SU-DHL-6 (cell line): ENCODE measurements around the gene FBXO10.

Experiments
- EZH2phosphoT487 ChIP-seq: fragments of 200-600 bp; sonication (generic), shearing (Covaris generic); conservative IDR thresholded peaks from 2 replicates; pipeline ENCODE4 v1.6.1; 2018; ENCODE audit warnings: mild to moderate bottlenecking, antibody characterized with exemption, low read length, moderate library complexity, mixed read lengths
- TF ChIP-seq, protein P1 (sequence below): fragments of 200-600 bp; sonication (generic); IDR thresholded peaks from one replicate; pipeline ENCODE4 v1.5.1; 2017; ENCODE audit warnings: antibody characterized with exemption, mild to moderate bottlenecking, low read length, moderate library complexity; ENCODE audit not compliant: insufficient read depth, poor library complexity, severe bottlenecking

GRCh38 chr9:37504605-37505004, 71.6 kb downstream of the FBXO10 start:
- TF ChIP-seq, protein P1, sequence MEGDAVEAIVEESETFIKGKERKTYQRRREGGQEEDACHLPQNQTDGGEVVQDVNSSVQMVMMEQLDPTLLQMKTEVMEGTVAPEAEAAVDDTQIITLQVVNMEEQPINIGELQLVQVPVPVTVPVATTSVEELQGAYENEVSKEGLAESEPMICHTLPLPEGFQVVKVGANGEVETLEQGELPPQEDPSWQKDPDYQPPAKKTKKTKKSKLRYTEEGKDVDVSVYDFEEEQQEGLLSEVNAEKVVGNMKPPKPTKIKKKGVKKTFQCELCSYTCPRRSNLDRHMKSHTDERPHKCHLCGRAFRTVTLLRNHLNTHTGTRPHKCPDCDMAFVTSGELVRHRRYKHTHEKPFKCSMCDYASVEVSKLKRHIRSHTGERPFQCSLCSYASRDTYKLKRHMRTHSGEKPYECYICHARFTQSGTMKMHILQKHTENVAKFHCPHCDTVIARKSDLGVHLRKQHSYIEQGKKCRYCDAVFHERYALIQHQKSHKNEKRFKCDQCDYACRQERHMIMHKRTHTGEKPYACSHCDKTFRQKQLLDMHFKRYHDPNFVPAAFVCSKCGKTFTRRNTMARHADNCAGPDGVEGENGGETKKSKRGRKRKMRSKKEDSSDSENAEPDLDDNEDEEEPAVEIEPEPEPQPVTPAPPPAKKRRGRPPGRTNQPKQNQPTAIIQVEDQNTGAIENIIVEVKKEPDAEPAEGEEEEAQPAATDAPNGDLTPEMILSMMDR, result no peak
- no peak for TF ChIP-seq EZH2phosphoT487
